ENCODE measurements around the gene LSAMP.

GRCh38 chr3:116001151-116001621 is 444.1 kb downstream of the LSAMP start:
- TF ChIP-seq, protein P1, sequence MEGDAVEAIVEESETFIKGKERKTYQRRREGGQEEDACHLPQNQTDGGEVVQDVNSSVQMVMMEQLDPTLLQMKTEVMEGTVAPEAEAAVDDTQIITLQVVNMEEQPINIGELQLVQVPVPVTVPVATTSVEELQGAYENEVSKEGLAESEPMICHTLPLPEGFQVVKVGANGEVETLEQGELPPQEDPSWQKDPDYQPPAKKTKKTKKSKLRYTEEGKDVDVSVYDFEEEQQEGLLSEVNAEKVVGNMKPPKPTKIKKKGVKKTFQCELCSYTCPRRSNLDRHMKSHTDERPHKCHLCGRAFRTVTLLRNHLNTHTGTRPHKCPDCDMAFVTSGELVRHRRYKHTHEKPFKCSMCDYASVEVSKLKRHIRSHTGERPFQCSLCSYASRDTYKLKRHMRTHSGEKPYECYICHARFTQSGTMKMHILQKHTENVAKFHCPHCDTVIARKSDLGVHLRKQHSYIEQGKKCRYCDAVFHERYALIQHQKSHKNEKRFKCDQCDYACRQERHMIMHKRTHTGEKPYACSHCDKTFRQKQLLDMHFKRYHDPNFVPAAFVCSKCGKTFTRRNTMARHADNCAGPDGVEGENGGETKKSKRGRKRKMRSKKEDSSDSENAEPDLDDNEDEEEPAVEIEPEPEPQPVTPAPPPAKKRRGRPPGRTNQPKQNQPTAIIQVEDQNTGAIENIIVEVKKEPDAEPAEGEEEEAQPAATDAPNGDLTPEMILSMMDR (IDR thresholded peaks at IDR 0.05): no peak
- no peak for TF ChIP-seq EP300 (IDR thresholded peaks at IDR 0.05)
- no peak for TF ChIP-seq POLR2A (IDR thresholded peaks at IDR 0.05)
